ENCODE data around the gene PEX10.

Gene PEX10

DNA sequence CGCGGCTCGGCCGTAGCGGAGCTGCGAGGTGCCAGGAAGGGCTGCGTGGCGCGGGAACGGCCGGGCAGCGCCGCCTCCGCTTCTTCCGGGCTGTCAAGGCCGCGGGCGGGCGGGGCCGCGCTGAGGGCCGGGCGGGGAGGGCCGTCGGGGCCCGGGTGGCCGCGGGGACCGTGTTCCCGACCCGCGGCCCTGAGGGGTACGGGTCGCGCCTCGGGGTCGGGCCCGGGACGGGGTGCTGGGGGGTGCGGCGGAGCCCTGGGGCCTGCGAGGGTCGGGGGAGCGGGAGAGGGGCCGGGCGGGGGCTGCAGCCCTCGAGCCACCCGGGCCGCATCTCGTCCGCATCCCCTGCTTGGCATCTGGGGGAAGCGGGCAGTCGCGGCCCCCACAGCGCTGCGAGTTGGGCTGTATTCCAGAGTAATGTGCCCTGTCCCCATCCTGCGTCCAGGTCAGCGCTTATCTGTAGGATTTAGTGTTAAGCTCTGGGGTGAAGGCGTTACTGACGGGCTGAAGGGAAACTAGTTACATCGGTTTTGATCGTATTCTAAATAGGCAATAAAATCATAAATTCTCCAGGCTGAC, 20.3 kb downstream of the PEX10 start:
- Histone ChIP-seq H3K27me3 (ENCODE audit: control insufficient read depth, insufficient read depth, low read length) (no peaks in the 10 kb centered on the region), H3K9me3 (ENCODE audit: control insufficient read depth, low read length) (no peaks in the 10 kb centered on the region), H3K4me3 (ENCODE audit: low read depth, low read length) (peak overlapping the region; percentile 63), H2AFZ (no peak overlapping the region), H3K4me2 (ENCODE audit: low read length) (peak overlapping the region; percentile 64), H3K9ac (peak overlapping the region; percentile 19), H3K36me3 (ENCODE audit: control insufficient read depth, insufficient read depth, low read length) (no peaks in the 10 kb centered on the region), H3K27ac (peak overlapping the region; percentile 39), H3K4me1 (peaks cover 5% of the 10 kb centered on the region), H3K79me2 (peaks cover 21% of the 10 kb centered on the region)
- no peak for TF ChIP-seq CTCF (IDR thresholded peaks at IDR 0.05)

DNA sequence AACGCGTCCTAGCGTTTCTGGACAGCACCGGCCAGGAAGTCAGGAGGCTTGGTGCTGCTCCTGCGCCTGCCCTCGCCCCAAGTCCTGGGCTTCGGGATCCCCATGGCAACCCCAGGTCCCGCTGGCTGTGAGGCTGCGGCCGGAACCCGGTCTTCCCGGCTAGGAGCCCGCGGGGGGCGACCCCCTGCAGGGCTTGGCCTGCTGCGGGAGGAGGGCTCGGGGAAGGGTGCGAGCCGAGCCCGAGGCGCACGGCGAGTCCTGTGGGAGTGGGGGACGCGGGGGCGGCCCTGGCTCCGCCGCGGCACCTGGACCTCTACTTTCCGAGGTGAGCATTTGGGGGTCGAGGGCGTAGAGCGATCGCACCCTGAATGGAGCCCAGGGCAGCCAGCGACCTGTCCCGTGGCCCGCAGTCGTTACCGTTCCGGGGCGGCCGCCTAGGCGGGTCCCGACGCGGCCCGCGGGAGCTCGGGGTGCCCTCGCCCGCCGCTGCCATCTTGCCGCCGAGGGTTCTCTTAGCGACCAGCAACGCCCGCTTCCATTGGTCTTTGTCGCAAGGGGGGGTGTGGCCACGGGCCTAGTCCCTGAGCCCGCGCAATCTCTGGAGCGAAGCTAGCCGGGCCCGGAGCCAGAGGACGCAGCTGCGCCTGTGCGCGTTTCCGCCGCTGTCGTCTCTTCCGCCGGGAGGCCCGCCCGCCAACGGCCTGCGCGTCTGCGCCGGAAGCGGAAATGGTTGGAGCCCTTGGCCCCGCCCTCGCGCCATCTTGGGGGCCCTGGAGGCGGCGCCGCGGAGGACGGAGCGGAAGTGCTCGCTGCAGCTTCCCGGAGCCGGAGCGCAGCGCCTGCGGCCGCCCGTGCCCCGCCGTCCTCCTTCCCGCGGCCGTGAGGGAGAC, 21.1 kb downstream of the PEX10 start, which contains the start of the genes MORN1 and RER1:
TSS of gene MORN1 (minus strand) at position 514 of the 890 bp plus-strand sequence. CDS start at position 493, 21 bp downstream.
TSS of gene RER1 (plus strand) at position 801 of the 890 bp plus-strand sequence. CDS start 3,950 bp downstream, outside the sequence.
- H2AFZ ChIP-seq, result peak within 1 kb of the TSS; percentile 63
- H3K4me2 ChIP-seq (ENCODE audit: low read length), result peak within 1 kb of the TSS; percentile 94
- peak within 1 kb of the TSS; percentile 19 for H3K9ac ChIP-seq
- peak within 1 kb of the TSS; percentile 53 for H3K27ac ChIP-seq
- no peaks in the 10 kb centered on the region for H3K36me3 ChIP-seq (ENCODE audit: control insufficient read depth, insufficient read depth, low read length)
- H3K4me3 ChIP-seq (ENCODE audit: low read depth, low read length), result peak within 1 kb of the TSS; percentile 87
- no peaks in the 10 kb centered on the region for H3K27me3 ChIP-seq (ENCODE audit: control insufficient read depth, insufficient read depth, low read length)
- H3K4me1 ChIP-seq, result peaks cover 5% of the 10 kb centered on the region
- peaks cover 21% of the 10 kb centered on the region for H3K79me2 ChIP-seq
- no peaks in the 10 kb centered on the region for H3K9me3 ChIP-seq (ENCODE audit: control insufficient read depth, low read length)
- no peak for TF ChIP-seq CTCF (IDR thresholded peaks at IDR 0.05)

- H3K9me3 ChIP-seq (ENCODE audit: control insufficient read depth, low read length), result no peaks in the 10 kb centered on the region
- no peak overlapping the region for H3K9ac ChIP-seq
- H3K4me3 ChIP-seq (ENCODE audit: low read depth, low read length), result no peak overlapping the region
- no peak overlapping the region for H3K4me2 ChIP-seq (ENCODE audit: low read length)
- H3K27me3 ChIP-seq (ENCODE audit: control insufficient read depth, insufficient read depth, low read length), result no peaks in the 10 kb centered on the region
- peaks cover 21% of the 10 kb centered on the region for H3K79me2 ChIP-seq
- H3K27ac ChIP-seq, result no peak overlapping the region
- no peaks in the 10 kb centered on the region for H3K36me3 ChIP-seq (ENCODE audit: control insufficient read depth, insufficient read depth, low read length)
- peaks cover 5% of the 10 kb centered on the region for H3K4me1 ChIP-seq
- TF ChIP-seq CTCF (IDR thresholded peaks at IDR 0.05), result no peak
- H2AFZ ChIP-seq, result no peak overlapping the region
Measured at GRCh38 chr1:2389644-2390043, 22.7 kb downstream of the PEX10 start.

DNA sequence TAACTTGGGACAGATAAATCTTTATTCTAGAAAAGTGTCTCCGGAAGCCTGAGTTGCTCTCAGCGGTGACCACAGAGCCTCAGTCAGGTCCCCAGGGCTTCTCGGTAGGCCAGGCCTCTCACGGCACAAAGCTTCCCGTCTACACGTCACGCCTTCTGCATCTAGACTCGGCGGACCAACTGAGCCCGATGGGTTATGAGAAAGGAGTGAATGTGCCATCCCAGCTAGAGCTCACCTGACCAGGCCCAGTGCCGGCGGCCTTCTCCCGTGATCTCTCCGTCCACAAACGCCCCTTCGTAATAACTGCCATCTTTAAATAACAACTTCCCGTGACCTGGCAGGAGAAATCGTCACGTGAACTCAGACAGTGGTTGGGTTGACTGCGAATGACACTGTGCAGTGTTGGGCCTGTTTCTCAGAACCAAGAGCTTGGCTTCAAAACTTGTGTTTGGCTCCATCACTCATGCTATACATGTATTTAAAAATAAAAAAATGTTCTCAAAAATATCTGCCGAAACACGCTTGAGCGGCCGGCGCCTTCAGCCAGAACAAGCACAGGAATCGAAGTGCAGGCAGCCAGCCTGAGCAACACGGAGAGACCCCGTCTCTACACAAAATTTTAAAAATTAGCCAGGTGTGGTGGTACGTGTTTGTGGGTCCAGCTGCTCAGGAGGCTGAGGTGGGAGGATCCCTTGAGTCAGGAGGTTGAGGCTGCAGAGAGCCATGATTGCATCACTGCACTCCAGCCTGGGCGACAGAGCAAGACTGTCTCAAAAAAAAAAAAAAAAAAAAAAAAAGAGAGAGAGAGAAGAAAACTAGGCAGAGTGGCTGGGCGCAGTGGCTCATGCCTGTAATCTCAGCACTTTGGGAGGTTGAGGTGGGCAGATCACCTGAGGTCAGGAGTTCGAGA, 24.1 kb downstream of the PEX10 start:
- Histone ChIP-seq H3K9ac (no peak overlapping the region), H3K27ac (no peak overlapping the region), H3K27me3 (ENCODE audit: control insufficient read depth, insufficient read depth, low read length) (no peaks in the 10 kb centered on the region), H2AFZ (no peak overlapping the region), H3K4me1 (peaks cover 5% of the 10 kb centered on the region), H3K79me2 (peaks cover 11% of the 10 kb centered on the region), H3K4me2 (ENCODE audit: low read length) (no peak overlapping the region), H3K4me3 (ENCODE audit: low read depth, low read length) (no peak overlapping the region), H3K9me3 (ENCODE audit: control insufficient read depth, low read length) (no peaks in the 10 kb centered on the region), H3K36me3 (ENCODE audit: control insufficient read depth, insufficient read depth, low read length) (no peaks in the 10 kb centered on the region)
- TF ChIP-seq CTCF (IDR thresholded peaks at IDR 0.05), result no peak
